AG04449 (cell line): ENCODE results near the gene SLC17A3.

Experiments
- CTCF ChIA-PET: fragments of 350-600 bp; formaldehyde crosslinking; extraction: SDS; loops from one replicate; lab custom pipeline; 2021; ENCODE audit warnings: antibody characterized with exemption; lab: Yijun Ruan, JAX
- POLR2A ChIA-PET: fragments of 400-600, 350-600 bp; formaldehyde crosslinking; extraction: SDS; loops from one replicate; lab custom pipeline; 2020; ENCODE audit warnings: antibody characterized with exemption, inconsistent platforms; lab: Yijun Ruan, JAX
- DNase-seq: peaks from one replicate; pipeline ENCODE4 v3.0.0-alpha.2; 2010; ENCODE audit warnings: low read depth, low spot score
- H3K4me3 ChIP-seq: 2 replicates; pipeline ENCODE4 v1.5.1; 2011; ENCODE audit warnings: low read depth, mild to moderate bottlenecking, control low read depth, low read length
- CTCF ChIP-seq: IDR thresholded peaks from one replicate; pipeline ENCODE4 v1.5.1; 2011; ENCODE audit warnings: mild to moderate bottlenecking, moderate library complexity, low read length, control low read depth, inconsistent platforms; ENCODE audit not compliant: insufficient read depth; ENCODE audit errors: missing control alignments

The SLC17A3 gene

GRCh38 chr6:25862199-25862598 is 11.8 kb downstream of the SLC17A3 start:
- no peak for DNase-seq
- ChIA-PET CTCF (interaction anchor here (0.7 kb wide), 1 partner anchor 37 kb away, joined by 4 read pairs; no protein-coding TSS in a partner anchor), POLR2A (no interaction called here)
- no peak overlapping the region for H3K4me3 ChIP-seq
- TF ChIP-seq CTCF: no peak

GRCh38 chr6:25852756-25853155 is 21.3 kb downstream of the SLC17A3 start:
- ChIA-PET CTCF (no interaction called here), POLR2A (no interaction called here)
- DNase-seq: no peak
- no peak overlapping the region for H3K4me3 ChIP-seq
- TF ChIP-seq CTCF: no peak

- CTCF ChIA-PET: no interaction called here
- TF ChIP-seq CTCF: no peak
- POLR2A ChIA-PET: no interaction called here
- no peak overlapping the region for H3K4me3 ChIP-seq
- DNase-seq: no peak
Observed at GRCh38 chr6:25851961-25852360, 22.1 kb downstream of the SLC17A3 start.

- no peak for TF ChIP-seq CTCF
- no peak overlapping the region for H3K4me3 ChIP-seq
- ChIA-PET CTCF (no interaction called here), POLR2A (no interaction called here)
- DNase-seq: no peak
Observed at GRCh38 chr6:25844518-25844917, 29.5 kb downstream of the SLC17A3 start.

GRCh38 chr6:25842526-25842925 is 31.5 kb downstream of the SLC17A3 start:
- no peak overlapping the region for H3K4me3 ChIP-seq
- no peak for DNase-seq
- POLR2A ChIA-PET: no interaction called here
- no peak for TF ChIP-seq CTCF
- CTCF ChIA-PET: no interaction called here

- DNase-seq: no peak
- TF ChIP-seq CTCF: no peak
- POLR2A ChIA-PET: no interaction called here
- CTCF ChIA-PET: no interaction called here
- H3K4me3 ChIP-seq: no peak overlapping the region
Observed at GRCh38 chr6:25835442-25836283, 38.4 kb downstream of the SLC17A3 start.
